GM19372 (cell line): ENCODE data around the gene POLD4.

ENCODE experiments used
- ATAC-seq: cut with Tn5 transposase; IDR thresholded peaks from one replicate; pipeline ENCODE4 v1.9.1; 2021; ENCODE audit warnings: mild to moderate bottlenecking, low read depth, moderate library complexity; ENCODE audit not compliant: unreplicated experiment

POLD4 gene

GRCh38 chr11:67355023-67355793 lies 1.9 kb upstream of the POLD4 start:
- ATAC-seq: no peak

GRCh38 chr11:67354075-67355022 lies 1.0 kb upstream of the POLD4 start:
- no peak for ATAC-seq

- peak; percentile 4 for ATAC-seq
These were observed 615 bp downstream of the POLD4 start for GRCh38 chr11:67352546-67353316.

- ATAC-seq: no peak
These were observed 1.9 kb downstream of the POLD4 start for GRCh38 chr11:67351275-67352005.

- ATAC-seq: no peak
These were observed 3.3 kb downstream of the POLD4 start for GRCh38 chr11:67349928-67350465.

- ATAC-seq: no peak
These were observed 3.9 kb downstream of the POLD4 start for GRCh38 chr11:67349457-67349856.

GRCh38 chr11:67349036-67349435 lies 4.3 kb downstream of the POLD4 start:
- no peak for ATAC-seq

- no peak for ATAC-seq
These were observed 5.2 kb downstream of the POLD4 start for GRCh38 chr11:67347964-67348749.

- ATAC-seq: no peak
These were observed 7.2 kb downstream of the POLD4 start for GRCh38 chr11:67345920-67346819.

- ATAC-seq: no peak
These were observed 8.0 kb downstream of the POLD4 start for GRCh38 chr11:67345247-67345919.

- no peak for ATAC-seq
These were observed 9.1 kb downstream of the POLD4 start for GRCh38 chr11:67344264-67344663.

- ATAC-seq: no peak
These were observed 16.1 kb downstream of the POLD4 start for GRCh38 chr11:67337257-67337656.

GRCh38 chr11:67332081-67332691 lies 21.2 kb downstream of the POLD4 start:
- ATAC-seq: no peak

- no peak for ATAC-seq
These were observed 29.8 kb downstream of the POLD4 start for GRCh38 chr11:67323526-67323925.

GRCh38 chr11:67322049-67322448 lies 31.3 kb downstream of the POLD4 start:
- no peak for ATAC-seq

GRCh38 chr11:67321313-67321871 lies 32.0 kb downstream of the POLD4 start:
- ATAC-seq: no peak

- ATAC-seq: no peak
These were observed 32.7 kb downstream of the POLD4 start for GRCh38 chr11:67320691-67321090.
